KOPT-K1 (cell line): Measurements from ENCODE around the gene ATP2B3.

Experiments used
- H3K27ac ChIP-seq: fragments of 200-600 bp; sonication (generic); 2 replicates; pipeline ENCODE4 v1.5.1; 2016; ENCODE audit warnings: antibody characterized with exemption, mild to moderate bottlenecking, low read depth, low read length; ENCODE audit not compliant: poor library complexity, severe bottlenecking
- H3K36me3 ChIP-seq: fragments of 200-600 bp; sonication (generic); 2 replicates; pipeline ENCODE4 v1.5.1; 2017; ENCODE audit warnings: antibody characterized with exemption, mild to moderate bottlenecking, low read length, moderate library complexity; ENCODE audit not compliant: insufficient read depth
- H3K9me3 ChIP-seq: fragments of 200-600 bp; sonication (generic); 2 replicates; pipeline ENCODE4 v1.5.1; 2017; ENCODE audit warnings: antibody characterized with exemption, low read length, mild to moderate bottlenecking; ENCODE audit not compliant: insufficient read depth, poor library complexity, severe bottlenecking

Gene ATP2B3

GRCh38 chrX:153608376-153608775, 90.9 kb downstream of the ATP2B3 start:
- no peaks in the 10 kb centered on the region for H3K9me3 ChIP-seq
- no peaks in the 10 kb centered on the region for H3K36me3 ChIP-seq
- H3K27ac ChIP-seq, result no peak overlapping the region

DNA sequence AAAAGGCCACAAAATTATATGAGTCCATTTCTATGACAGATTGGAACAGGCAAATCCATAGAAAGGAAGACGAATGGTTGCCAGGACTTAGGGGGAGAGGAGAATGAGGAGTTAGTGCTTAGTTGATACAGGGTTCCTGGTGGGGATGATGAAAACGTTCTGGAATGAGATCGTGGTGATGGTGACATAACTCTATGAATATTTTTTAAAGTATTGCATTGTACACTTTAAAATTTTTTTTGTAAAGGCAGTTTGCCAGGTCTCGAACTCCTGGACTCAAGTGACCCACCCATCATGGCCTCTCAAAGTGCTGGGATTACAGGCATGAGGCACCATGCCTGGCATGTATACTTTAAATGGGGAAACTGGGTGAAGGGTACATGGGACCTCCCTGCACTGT, 91.4 kb downstream of the ATP2B3 start:
- Histone ChIP-seq H3K27ac (no peak overlapping the region), H3K9me3 (no peaks in the 10 kb centered on the region), H3K36me3 (no peaks in the 10 kb centered on the region)

DNA sequence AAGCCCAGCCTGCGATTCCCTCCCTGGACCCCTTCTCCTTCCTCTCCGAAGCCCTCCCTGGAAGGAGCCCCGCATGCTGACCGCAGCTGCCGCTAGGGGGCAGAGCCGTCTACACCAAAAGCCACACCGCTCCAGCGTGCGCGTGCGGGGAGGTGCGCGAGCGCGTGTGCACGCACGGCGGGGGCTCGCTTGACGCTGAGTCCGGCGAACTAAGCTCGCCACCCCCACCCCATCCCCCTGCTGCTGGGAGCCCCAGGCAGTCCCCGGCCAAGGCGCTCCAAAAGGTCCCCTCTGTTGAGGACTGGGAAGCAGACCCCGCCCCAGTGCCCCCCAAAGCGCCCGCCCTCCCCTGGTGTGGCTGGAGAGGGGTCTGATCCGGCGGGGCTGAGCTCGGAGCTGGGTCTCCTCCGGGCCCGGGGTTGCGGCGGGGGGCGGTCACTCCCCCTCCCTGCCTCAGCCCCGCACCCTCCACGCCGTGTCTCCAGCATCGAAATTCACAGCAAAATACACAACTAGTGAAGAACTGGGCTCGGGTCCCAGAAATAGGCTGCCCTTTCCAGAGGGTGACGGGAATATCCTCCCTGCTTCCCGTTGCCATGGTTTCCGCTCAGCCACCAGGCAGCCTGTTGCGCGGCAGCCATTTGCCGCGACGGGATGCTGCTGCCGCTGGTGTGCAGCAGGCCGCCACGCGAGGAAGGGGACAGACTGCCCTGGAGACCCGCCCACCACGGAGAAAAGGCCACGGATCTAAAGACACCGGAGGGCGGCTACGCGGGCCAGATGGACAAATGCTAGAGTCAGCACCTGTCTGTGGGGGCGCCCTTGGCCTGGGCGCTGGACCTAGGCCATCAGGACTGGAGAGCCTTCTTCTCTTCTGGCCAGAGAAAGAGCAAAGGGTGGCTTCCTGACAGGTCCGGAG, 92.7 kb downstream of the ATP2B3 start:
- no peak overlapping the region for H3K27ac ChIP-seq
- no peaks in the 10 kb centered on the region for H3K36me3 ChIP-seq
- H3K9me3 ChIP-seq, result no peaks in the 10 kb centered on the region

DNA sequence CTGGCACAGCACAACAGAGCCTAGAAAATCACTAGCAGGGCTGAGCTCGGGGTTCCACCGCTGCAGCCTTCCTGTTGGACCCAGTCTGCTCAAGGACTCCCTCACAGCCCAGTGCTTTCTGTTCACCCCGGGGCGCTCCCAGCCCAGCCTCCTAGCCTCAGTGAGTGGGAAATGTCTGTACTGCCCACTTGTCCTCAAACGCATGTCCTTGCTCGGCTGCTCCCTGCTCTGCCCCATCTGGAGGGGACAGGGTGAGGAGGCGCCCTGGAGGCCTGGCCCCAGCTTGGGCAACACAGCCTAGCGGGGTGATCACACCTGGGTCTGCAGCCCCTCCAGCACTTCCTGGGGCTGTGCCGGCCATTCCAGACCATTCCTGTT, 93.4 kb downstream of the ATP2B3 start:
- no peaks in the 10 kb centered on the region for H3K36me3 ChIP-seq
- H3K27ac ChIP-seq, result no peak overlapping the region
- H3K9me3 ChIP-seq, result no peaks in the 10 kb centered on the region

DNA sequence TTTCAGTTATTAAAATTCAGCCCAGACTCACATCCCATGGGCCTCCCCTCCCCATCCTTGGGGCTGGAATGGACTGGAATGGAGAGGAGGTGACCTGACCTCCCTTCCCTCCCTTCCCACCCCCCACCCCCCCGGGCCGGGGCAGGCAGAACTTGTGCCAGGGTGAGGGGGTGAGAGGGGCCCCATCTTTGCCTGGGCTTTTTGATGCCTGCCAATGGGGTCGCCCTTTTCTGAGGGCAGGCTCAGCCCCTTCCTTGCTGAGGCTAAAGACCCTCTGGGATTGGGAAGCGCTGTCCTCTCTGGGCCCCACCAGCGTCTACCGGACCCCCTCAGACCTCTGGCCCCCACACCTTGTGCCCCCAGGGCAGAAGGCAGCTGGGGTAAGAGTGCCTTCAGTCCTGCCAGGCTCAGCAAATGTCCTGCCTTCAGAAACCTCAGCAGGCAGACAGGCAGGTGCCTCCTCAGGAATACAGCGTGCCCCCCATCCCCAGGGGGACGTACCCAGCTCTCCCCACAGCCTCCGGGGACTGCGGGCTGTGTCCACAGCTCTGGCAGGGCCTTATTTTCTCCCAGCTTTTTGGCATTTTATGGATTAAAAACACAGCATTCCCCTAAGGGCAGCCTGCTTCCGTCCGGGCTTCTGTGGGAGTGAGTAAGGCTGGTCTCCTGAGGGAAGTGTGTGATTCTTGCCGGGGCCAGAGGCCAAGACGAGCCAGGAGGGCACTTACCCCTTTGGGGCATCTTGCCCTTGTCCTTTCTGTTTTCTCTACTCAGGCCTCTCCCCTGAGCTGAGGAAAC, 94.1 kb downstream of the ATP2B3 start:
- no peaks in the 10 kb centered on the region for H3K36me3 ChIP-seq
- H3K9me3 ChIP-seq, result no peaks in the 10 kb centered on the region
- H3K27ac ChIP-seq, result no peak overlapping the region

GRCh38 chrX:153612413-153612812, 95.0 kb downstream of the ATP2B3 start:
- Histone ChIP-seq H3K36me3 (no peaks in the 10 kb centered on the region), H3K27ac (no peak overlapping the region), H3K9me3 (no peaks in the 10 kb centered on the region)

DNA sequence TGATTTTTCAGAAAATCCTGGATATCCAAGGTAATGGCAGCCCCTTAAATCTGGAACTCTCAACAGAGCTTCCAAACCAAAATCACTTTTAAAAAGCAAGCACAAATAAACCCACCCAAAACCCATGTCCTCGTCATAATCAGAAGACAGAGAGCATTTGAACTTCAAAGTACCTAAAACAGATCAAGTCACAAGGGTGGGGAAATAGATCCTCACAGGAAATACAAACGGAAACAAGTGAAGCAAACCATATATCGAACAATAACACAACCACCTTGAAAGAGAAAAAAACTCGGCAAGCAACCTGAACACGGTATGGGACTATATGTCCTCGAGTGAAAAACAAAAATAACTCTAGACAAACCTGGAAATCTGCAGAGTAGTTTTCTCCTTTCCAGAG, 97.4 kb downstream of the ATP2B3 start:
- H3K9me3 ChIP-seq, result no peaks in the 10 kb centered on the region
- no peak overlapping the region for H3K27ac ChIP-seq
- no peaks in the 10 kb centered on the region for H3K36me3 ChIP-seq

DNA sequence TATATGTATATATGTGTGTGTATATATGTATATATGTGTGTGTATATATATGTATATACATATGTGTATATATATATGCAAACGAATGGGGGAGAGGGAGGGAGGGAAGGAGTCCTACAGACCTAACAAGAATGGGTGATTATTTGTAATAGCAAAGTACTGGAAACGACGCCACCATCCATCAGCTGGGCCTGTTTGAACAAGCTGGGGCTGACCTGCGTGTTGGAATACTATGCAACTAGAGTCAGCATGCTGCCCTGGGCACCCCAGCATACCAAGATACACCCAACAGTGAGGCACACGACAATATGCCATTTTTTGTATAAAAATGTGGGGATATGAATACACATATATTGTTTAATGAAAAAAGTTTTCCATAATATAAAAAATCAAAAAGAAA, 103.1 kb downstream of the ATP2B3 start:
- H3K9me3 ChIP-seq, result no peaks in the 10 kb centered on the region
- H3K27ac ChIP-seq, result no peak overlapping the region
- no peaks in the 10 kb centered on the region for H3K36me3 ChIP-seq

GRCh38 chrX:153621949-153622598, 104.6 kb downstream of the ATP2B3 start:
- Histone ChIP-seq H3K36me3 (no peaks in the 10 kb centered on the region), H3K27ac (no peak overlapping the region), H3K9me3 (no peaks in the 10 kb centered on the region)

DNA sequence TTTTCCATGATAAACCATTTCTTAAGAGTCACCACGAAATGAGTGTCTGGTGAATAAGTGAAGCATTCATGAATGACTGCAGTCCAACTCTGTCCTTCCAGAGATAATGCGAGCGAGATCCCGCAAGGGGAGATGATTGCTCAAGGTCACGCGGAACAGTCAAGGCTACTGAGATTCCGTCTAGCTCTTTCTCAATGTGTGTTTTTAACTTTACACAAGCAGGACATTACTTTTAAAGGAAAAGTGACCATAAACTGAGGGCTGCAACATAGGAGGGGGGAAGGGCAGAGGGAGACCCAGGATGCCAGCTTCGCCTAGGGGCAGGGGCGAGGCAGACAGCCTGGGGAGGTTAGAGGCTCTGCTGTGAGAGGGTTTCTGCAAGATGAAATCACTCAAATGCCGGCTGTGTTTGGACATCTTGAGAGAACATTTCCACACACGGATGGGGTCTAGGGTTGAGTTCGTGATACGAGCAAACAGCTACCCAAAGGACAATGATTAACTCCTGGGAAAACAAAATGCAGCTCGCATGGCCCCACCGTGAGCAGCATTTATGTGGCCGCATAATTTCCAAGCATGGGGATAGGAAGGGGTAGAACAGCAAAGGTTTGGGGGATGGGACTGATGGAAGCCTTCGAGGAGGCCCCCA, 105.3 kb downstream of the ATP2B3 start:
- no peaks in the 10 kb centered on the region for H3K9me3 ChIP-seq

DNA sequence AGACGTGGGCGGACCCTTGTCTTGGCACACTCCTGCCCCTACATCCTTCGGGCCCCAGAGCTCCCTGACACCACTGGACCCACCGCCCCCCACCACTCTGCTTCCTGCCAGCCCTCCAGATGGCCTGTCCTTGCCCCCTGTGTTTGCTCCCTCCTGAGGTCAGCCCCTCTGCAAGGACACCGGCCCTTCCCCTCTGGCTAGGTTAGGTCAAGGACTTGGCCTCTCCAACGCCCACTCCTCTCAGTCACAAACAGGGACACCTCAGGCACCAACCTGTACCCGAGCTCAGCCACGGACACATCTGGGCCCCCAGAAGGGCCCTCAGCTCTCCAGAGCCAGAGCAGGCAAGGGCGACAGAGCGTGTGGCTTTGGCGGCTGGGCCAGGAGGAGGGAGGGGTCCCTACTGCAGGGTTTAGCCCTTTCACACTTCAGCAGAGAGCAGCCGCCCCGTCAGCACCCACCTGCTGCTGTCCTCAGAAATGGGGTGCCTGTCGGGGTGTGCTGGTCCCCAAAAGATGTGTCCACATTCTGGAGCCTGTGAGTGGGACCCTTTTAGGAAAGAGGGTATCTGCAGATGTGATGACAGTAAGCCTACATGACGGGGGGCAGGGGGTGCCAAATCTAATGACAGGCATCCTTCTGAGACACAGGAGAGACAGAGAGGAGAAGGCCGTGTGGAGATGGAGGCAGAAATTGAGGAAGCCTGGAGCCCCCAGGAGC, 106.0 kb downstream of the ATP2B3 start:
- Histone ChIP-seq H3K36me3 (no peaks in the 10 kb centered on the region), H3K9me3 (no peaks in the 10 kb centered on the region), H3K27ac (no peak overlapping the region)

More for the DNA sequence above, 105.3 kb downstream of the ATP2B3 start:
- no peaks in the 10 kb centered on the region for H3K36me3 ChIP-seq
- no peak overlapping the region for H3K27ac ChIP-seq

DNA sequence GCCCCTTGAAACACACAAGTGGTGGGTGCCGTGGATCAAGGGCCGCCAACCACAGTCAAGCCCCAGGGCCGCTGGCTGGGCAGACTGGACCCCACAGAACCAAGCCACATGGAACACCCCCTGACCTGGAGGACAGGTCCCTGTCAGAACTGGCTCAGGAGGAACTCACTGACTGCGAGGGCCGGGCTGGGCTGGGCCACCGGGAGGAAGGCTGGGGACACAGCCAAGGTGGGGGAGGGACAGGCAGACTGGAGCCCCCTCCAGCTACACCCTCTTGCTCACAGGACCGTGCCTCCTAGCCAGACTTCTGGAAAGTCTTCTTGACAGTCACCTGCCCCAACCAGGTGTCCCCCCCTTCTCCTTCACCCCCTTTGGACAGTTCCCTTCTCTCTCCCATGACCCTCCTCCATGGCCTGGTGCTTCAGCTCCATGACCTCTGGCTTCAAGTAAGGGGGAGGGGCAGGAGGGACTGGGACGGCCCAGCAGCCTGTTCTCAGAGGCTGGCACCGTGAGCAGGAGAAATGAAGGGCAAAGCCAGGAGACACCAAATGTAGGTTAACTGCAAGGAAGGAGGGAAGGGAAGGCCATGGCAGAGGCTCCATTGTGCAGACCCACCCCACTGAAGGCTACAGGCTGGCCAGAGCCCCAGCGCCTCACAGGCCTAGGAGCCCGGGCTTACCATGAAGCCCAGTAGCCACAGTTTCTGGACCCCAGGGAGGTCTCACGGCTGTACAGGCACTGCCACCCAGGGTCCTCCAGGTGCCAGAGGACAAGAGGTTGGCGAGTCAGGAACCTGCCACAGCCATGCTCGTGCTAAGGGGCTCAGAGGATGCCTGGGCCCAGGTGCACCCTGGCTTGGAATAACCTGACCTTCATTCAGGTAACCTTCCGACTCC, 107.0 kb downstream of the ATP2B3 start:
- Histone ChIP-seq H3K9me3 (no peaks in the 10 kb centered on the region), H3K36me3 (no peaks in the 10 kb centered on the region), H3K27ac (no peak overlapping the region)

GRCh38 chrX:153625271-153626024, 108.0 kb downstream of the ATP2B3 start:
- H3K27ac ChIP-seq, result no peak overlapping the region
- H3K36me3 ChIP-seq, result no peaks in the 10 kb centered on the region
- no peaks in the 10 kb centered on the region for H3K9me3 ChIP-seq
